Mononuclear cell (primary cell): ENCODE measurements around the gene TIMP1. TPM values are rescaled to one million over a fixed set of nuclear protein-coding genes. Genes with fewer than 3 reads are reported as not detected.
"Not testable (repeated sequence)": the region's sequence is repeated elsewhere in the genome, so short reads cannot be mapped to it uniquely, and the experiment has no call there.

Experiments
- H3K27me3 ChIP-seq: 2 replicates; pipeline ENCODE4 v1.6.0; 2011; ENCODE audit warnings: low read length, control low read depth; ENCODE audit not compliant: insufficient read depth
- H3K4me1 ChIP-seq: 2 replicates; pipeline ENCODE4 v1.5.1; 2011; ENCODE audit warnings: mild to moderate bottlenecking, low read length, control low read depth; ENCODE audit not compliant: insufficient read depth
- H3K4me3 ChIP-seq: 2 replicates; pipeline ENCODE4 v1.5.1; 2011; ENCODE audit warnings: mild to moderate bottlenecking, low read length, moderate library complexity
- H3K9me3 ChIP-seq: 2 replicates; pipeline ENCODE4 v1.5.1; 2011; ENCODE audit warnings: low read depth, mild to moderate bottlenecking, control low read depth, low read length
- total RNA-seq: library from RNA; depleted of rRNA; stranded (reverse); fragments of >200 nt; gene quantifications from one replicate; pipeline ENCODE4 v1.2.3, GENCODE V29; 2012

The TIMP1 gene
- total RNA-seq, 1 donor = 70.5 TPM

GRCh38 chrX:47584714-47585113 is 2.5 kb downstream of the TIMP1 start:
- H3K27me3 ChIP-seq = no peaks in the 10 kb centered on the region
- no peaks in the 10 kb centered on the region for H3K9me3 ChIP-seq
- peaks cover 18% of the 10 kb centered on the region for H3K4me1 ChIP-seq
- no peak overlapping the region for H3K4me3 ChIP-seq

- no peak overlapping the region for H3K4me3 ChIP-seq
- H3K27me3 ChIP-seq = no peaks in the 10 kb centered on the region
- no peaks in the 10 kb centered on the region for H3K9me3 ChIP-seq
- peaks cover 16% of the 10 kb centered on the region for H3K4me1 ChIP-seq
Measured at GRCh38 chrX:47585273-47585672, 3.0 kb downstream of the TIMP1 start.

GRCh38 chrX:47586043-47586787 is 4.0 kb downstream of the TIMP1 start:
- Histone ChIP-seq H3K27me3 (no peaks in the 10 kb centered on the region), H3K9me3 (no peaks in the 10 kb centered on the region), H3K4me1 (peaks cover 16% of the 10 kb centered on the region), H3K4me3 (no peak overlapping the region)

GRCh38 chrX:47587091-47587891 is 5.1 kb downstream of the TIMP1 start:
- Histone ChIP-seq H3K27me3 (no peaks in the 10 kb centered on the region), H3K4me3 (no peak overlapping the region), H3K9me3 (no peaks in the 10 kb centered on the region), H3K4me1 (peaks cover 8% of the 10 kb centered on the region)

GRCh38 chrX:47587906-47588735 is 5.9 kb downstream of the TIMP1 start:
- no peak overlapping the region for H3K4me3 ChIP-seq
- no peaks in the 10 kb centered on the region for H3K27me3 ChIP-seq
- no peaks in the 10 kb centered on the region for H3K9me3 ChIP-seq
- peaks cover 8% of the 10 kb centered on the region for H3K4me1 ChIP-seq

GRCh38 chrX:47590984-47591383 is 8.7 kb downstream of the TIMP1 start:
- no peaks in the 10 kb centered on the region for H3K4me1 ChIP-seq
- no peaks in the 10 kb centered on the region for H3K27me3 ChIP-seq
- H3K4me3 ChIP-seq = no peak overlapping the region
- no peaks in the 10 kb centered on the region for H3K9me3 ChIP-seq

- Histone ChIP-seq H3K4me1 (no peaks in the 10 kb centered on the region), H3K4me3 (no peak overlapping the region), H3K27me3 (no peaks in the 10 kb centered on the region)
Measured at GRCh38 chrX:47593522-47593921, 11.3 kb downstream of the TIMP1 start.

GRCh38 chrX:47595716-47596251 is 13.5 kb downstream of the TIMP1 start:
- no peaks in the 10 kb centered on the region for H3K27me3 ChIP-seq
- H3K9me3 ChIP-seq = no peaks in the 10 kb centered on the region
- no peak overlapping the region for H3K4me3 ChIP-seq
- H3K4me1 ChIP-seq = no peaks in the 10 kb centered on the region

More at GRCh38 chrX:47593522-47593921, 11.3 kb downstream of the TIMP1 start:
- no peaks in the 10 kb centered on the region for H3K9me3 ChIP-seq

- Histone ChIP-seq H3K4me1 (no peaks in the 10 kb centered on the region), H3K9me3 (no peaks in the 10 kb centered on the region), H3K27me3 (no peaks in the 10 kb centered on the region), H3K4me3 (no peak overlapping the region)
Measured at GRCh38 chrX:47596256-47596655, 14.0 kb downstream of the TIMP1 start.

- Histone ChIP-seq H3K4me1 (no peaks in the 10 kb centered on the region), H3K27me3 (no peaks in the 10 kb centered on the region)
Measured at GRCh38 chrX:47597222-47597621, 15.0 kb downstream of the TIMP1 start.

GRCh38 chrX:47603125-47603524 is 20.9 kb downstream of the TIMP1 start:
- not testable (repeated sequence) for H3K27me3 ChIP-seq, H3K4me1 ChIP-seq, H3K9me3 ChIP-seq, H3K4me3 ChIP-seq

More at GRCh38 chrX:47597222-47597621, 15.0 kb downstream of the TIMP1 start:
- Histone ChIP-seq H3K9me3 (no peaks in the 10 kb centered on the region), H3K4me3 (no peak overlapping the region)

- no peaks in the 10 kb centered on the region for H3K27me3 ChIP-seq
- H3K4me3 ChIP-seq = no peak overlapping the region
- no peaks in the 10 kb centered on the region for H3K9me3 ChIP-seq
- H3K4me1 ChIP-seq = peaks cover 7% of the 10 kb centered on the region
Measured at GRCh38 chrX:47605024-47605423, 22.8 kb downstream of the TIMP1 start.

GRCh38 chrX:47607091-47607490 is 24.9 kb downstream of the TIMP1 start:
- H3K4me3 ChIP-seq = no peak overlapping the region
- H3K27me3 ChIP-seq = no peaks in the 10 kb centered on the region
- H3K4me1 ChIP-seq = peaks cover 7% of the 10 kb centered on the region
- H3K9me3 ChIP-seq = no peaks in the 10 kb centered on the region

GRCh38 chrX:47608130-47608810 is 26.0 kb downstream of the TIMP1 start:
- Histone ChIP-seq H3K27me3 (no peaks in the 10 kb centered on the region), H3K4me1 (peaks cover 7% of the 10 kb centered on the region), H3K4me3 (no peak overlapping the region), H3K9me3 (no peaks in the 10 kb centered on the region)
